Superior temporal gyrus (tissue), 1 donor: ENCODE data around the gene NDC1.
"Not testable (repeated sequence)": the region's sequence is repeated elsewhere in the genome, so short reads cannot be mapped to it uniquely, and the experiment has no call there.

Experiments used
- DNase-seq: peaks from one replicate; pipeline ENCODE4 v3.0.0-alpha.2; 2016; ENCODE audit errors: extremely low spot score

NDC1 gene

DNA sequence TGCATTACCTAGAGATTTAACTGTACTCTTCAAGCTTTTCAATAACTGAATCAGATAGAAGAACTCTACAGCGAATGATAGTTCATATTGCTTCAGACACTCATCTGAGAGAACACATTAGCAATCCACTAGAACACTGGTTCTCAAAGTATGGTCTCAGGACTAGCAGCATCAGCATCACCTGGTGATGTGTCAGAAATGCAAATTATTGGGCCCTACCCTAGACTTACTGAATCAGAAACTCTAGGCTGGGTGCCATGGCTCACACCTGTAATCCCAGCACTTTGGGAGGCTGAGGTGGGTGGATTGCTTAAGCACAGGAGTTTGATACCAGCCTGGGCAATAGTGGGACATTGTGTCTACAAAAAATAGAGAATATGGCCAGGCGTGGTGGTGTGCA is 74.2 kb downstream of the NDC1 start:
- DNase-seq: no peak

GRCh38 chr1:53763461-53763860 is 74.6 kb downstream of the NDC1 start:
- no peak for DNase-seq

DNA sequence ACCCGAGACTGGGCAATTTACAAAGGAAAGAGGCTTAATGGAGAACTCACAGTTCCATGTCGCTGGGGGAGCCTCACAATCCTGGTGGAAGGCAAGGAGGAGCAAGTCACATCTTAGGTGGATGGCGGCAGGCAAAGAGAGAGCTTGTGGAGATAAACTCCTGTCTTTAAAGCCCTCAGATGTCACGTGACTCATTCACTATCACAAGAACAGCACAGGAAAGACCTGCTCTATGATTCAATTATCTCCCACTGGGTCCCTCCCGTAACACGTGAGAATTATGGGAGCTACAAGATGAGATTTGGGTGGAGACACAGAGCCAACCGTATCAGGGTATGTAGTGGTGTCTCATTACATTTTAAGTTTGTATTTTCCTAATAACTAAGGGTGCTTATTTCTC is 77.6 kb downstream of the NDC1 start:
- not testable (repeated sequence) for DNase-seq

DNA sequence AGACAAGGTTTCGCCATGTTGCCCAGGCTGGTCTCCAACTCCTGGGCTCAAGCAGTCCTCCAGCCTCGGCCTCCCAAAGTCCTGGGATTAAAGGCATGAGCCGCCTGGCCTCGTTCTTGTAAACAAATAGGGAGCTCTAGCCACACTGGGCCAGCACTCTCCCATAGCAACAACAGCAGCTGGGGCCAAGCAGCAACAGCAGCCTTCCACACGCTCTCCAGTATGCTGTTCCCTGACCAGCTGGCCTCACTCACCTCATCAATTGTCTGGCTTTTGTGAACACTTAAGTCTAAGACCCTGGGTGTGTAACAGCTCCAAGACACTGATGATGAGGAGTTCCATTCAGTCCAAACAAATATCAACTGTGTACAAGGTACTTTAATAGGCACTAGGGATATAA is 82.2 kb downstream of the NDC1 start:
- no peak for DNase-seq

- peak; percentile 62 for DNase-seq
Observed at GRCh38 chr1:53754484-53755312, 83.4 kb downstream of the NDC1 start.

DNA sequence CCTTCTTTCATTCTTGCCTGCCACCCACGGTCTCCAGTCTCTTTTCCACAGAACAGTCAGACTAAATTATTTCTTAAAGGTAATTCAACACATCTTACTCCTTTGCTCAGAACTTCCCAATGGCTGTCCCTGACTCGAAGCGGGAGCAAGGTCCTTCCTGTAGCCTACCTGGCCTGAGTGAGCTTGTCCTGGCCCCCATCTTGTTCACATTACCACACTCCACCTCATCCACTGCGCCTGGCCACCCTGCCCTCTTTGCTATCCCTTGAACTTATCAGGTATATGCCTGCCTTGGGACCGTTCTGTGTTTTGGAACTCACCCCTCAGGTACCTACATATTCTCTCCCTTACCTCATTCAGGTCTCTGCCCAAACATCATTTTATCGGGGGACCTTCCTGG is 85.8 kb downstream of the NDC1 start:
- DNase-seq: no peak

DNA sequence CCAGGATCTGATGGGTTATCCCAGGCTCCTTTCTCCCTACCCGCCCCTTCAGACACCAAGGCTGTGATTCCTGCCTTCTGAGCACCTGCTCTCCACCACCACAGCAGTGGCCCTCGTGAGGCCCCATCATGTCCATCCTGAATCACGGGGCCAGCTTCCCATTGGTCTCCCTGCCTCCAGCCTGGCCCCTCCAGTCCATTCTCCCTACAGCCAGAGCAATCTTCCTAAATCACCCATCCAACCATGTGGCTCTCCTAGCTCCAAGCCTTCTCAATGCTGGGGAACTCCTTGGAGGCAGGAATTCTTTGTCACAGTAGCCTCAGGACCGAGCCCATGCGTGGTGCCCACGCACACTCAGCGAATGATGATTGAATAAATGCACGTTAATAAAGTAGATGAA is 90.3 kb downstream of the NDC1 start:
- no peak for DNase-seq

DNA sequence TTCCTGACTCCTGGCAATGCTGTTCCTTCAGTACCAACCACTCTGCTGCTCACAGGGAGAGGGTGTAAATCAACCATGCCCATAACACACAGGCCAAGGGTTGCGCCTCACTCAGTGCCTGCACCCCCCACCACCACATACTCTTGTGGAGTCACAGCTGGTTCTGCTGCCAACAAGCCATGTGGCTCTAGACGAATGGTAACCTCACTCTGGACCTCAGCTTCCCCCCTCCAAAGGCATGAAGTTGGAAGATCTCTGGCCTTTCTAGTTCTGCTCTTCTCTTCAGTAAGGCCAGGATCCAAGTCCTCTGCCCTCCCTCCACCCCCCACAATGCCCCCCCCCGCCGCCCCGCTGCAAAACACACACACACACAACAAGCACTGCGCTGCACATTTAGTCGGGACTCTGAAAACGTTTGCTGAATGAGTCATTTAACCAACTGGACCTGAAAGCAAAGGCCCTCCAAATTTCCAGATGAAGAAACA is 97.4 kb downstream of the NDC1 start:
- DNase-seq: no peak

- peak; percentile 72 for DNase-seq
Observed at GRCh38 chr1:53739109-53739681, 98.9 kb downstream of the NDC1 start, which contains the start of gene GLIS1. GLIS1 (minus strand) TSS chr1:53739164; CDS start chr1:53738064, 1,100 bp downstream.

- DNase-seq: no peak
Observed at GRCh38 chr1:53738205-53739108, 99.6 kb downstream of the NDC1 start.

GRCh38 chr1:53737648-53738204 is 100.4 kb downstream of the NDC1 start:
- DNase-seq: no peak

GRCh38 chr1:53736290-53736689 is 101.8 kb downstream of the NDC1 start:
- DNase-seq: no peak

DNA sequence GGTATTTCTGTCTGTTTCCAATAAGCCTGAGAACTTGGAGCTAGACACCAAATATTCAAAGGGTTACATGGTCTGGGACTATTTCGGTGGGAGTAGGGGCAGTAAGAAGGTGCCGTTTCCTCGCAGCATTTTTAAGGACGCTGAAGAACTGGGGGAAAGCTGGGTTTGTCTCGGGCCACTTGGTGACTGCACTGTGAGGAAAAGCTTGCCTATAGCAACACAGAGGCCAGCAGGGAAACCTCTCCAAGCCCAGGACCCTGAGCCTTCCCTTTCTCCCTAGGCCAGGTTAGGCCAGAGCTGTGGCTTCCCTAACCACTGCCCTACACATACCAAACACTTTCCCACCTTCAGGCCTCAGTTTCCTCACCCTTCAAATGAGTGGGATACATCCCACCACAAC is 102.4 kb downstream of the NDC1 start:
- DNase-seq: no peak

DNA sequence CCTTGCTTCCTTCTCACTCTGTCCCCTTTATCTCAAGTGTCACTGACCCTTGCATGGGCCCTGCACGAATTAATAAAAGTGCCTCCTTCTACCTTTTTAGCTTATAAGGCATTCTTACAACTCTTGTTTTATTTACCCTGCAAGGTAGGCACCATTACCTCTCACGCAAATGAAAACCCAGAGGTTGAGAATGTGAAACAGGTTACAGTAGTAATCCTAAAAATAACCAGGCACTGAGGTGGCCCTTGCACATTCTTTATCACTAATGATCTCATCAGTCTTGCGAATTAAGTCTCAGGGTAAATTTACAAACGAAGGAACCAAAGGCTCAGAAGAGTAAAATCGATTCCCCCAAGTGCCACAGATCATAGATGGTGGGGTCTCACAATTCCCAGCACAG is 102.8 kb downstream of the NDC1 start:
- no peak for DNase-seq

DNA sequence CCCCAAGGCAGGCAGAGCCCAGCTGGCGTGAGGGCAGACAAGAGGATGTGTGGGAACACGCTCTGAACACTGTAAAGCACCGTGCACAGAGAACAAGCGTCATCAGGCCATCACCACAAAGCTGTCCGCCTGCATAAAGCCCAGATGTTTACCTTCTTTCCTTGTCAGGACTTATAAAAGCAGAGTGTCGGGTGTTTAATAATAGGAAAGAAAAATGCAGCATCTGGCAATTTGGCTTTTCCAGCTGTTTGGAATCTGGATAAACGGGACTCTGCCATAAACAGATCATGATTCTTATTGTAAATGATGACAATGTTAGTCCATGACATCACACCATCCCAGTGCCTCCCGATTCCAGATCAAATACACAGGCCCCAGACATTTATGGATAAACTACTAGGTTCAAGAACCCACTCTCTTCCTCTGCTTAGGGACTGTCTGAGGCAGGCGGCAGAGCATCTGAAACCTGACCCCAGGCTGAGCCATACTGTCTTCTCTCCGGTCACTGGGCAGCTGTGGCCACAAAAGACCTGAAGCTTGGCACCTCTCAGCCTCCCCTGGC is 103.4 kb downstream of the NDC1 start:
- DNase-seq: no peak

DNA sequence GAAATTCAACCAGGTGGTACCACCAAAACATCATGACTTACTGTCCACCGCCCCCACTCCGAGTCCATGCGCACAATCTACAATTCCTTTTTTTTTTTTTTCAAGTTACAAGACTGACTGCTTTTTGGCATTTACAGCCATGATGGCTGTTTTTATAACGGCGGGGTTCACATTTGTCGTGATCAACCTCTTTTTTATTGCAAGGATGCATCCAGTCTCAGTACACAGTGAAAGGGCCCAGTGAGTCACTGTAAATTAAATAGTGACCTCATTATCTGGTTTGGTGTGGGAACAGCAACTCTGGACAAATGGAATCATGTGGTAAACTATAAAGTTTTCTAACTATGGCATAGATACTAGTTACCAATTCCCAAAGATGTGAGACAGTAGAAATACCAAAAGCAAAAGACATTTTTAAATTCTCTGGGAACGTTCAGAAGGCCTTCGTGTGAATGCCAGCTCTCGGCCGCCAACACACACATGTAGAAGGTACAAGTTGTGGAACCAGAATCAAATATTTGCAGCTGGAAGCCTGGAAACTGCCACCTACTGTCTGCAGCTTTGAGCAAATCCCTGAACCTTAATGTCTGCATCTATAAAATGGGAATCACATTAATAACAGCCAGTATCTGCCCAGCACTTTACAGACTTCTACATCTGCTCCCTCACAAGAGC is 104.0 kb downstream of the NDC1 start:
- no peak for DNase-seq

- DNase-seq: no peak
Observed at GRCh38 chr1:53733447-53733931, 104.6 kb downstream of the NDC1 start.

DNA sequence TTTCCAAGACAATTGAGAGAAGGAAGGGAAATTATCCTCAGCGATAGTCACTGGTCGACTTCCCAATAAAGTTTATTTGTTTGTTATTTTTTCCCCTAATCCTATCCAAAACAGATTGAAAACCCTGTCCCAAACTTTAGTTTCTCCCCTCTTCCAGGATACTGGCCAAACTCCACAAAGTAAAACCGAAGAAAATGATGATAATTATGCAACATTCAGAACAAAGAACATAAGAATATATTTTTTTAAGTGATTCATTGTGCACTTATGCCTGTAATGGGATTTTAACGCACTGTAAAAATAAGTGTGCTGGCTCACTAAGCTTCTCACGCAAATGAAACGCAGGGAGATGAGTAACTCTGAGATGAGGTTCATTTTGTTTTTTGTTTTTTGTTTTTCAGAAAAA is 105.2 kb downstream of the NDC1 start:
- no peak for DNase-seq

DNA sequence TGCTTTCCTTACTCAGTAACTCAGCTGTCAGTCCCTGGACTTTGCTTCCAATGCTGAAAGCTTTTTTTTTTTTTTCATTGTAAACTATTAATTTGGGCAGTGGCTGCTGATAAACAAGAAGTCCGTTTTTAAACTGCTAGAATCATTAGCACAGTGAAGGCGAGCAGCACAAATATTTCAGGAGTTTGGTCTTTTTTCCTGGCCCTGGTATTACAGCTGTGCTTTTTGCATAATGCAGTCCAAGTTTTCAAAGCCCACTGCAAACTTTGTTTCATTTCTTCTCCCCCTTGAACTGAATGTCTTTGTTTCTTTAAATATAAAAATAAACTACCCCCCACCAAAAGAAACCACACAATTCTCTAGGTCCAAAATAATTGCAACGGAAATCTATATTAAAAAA is 105.7 kb downstream of the NDC1 start:
- no peak for DNase-seq

- no peak for DNase-seq
Observed at GRCh38 chr1:53731779-53732305, 106.3 kb downstream of the NDC1 start.
